ENCODE measurements around the gene IL18BP. TPM values are rescaled to one million over a fixed set of nuclear protein-coding genes. Genes with fewer than 3 reads are reported as not detected.
A peak's percentile ranks its signal among the peaks of the same experiment; 100 is the strongest.

Gene IL18BP
- total and polyA plus RNA-seq, 2 of the 13 experiments (the other 11 are each of a cell fraction or from before 2014, with no cell fraction given): 4.1 to 12.8 TPM

GRCh38 chr11:72002841-72003775 lies 4.4 kb downstream of the IL18BP start:
- Histone ChIP-seq H4K20me1 (ENCODE audit: insufficient read depth, low read length) (no peaks in the 10 kb centered on the region), H2AFZ (ENCODE audit: low read length) (no peak overlapping the region), H3K36me3 (replicated peaks in 1 of 2; ENCODE audit: control insufficient read depth in 1 of 2, insufficient read depth in 2 of 2, low read length in 2 of 2) (peaks cover 41 to 81% of the 10 kb centered on the region in 2 experiments), H3K4me3 (replicated peaks in 1 of 3; ENCODE audit: insufficient read depth in 1 of 3, low read depth in 2 of 3, low read length in 3 of 3) (no peak overlapping the region), H3K9me3 (ENCODE audit: low read length) (no peaks in the 10 kb centered on the region), H3K27ac (ENCODE audit: extremely low read length, insufficient read depth, low read length) (no peak overlapping the region), H3K9ac (ENCODE audit: insufficient read depth, low read depth, low read length) (no peak overlapping the region), H3K79me2 (ENCODE audit: insufficient read depth, low read length) (no peaks in the 10 kb centered on the region), H3K4me1 (ENCODE audit: insufficient read depth, low read length) (no peaks in the 10 kb centered on the region), H3K4me2 (ENCODE audit: low read depth, low read length) (no peak overlapping the region), H3K27me3 (ENCODE audit: control insufficient read depth in 1 of 2, insufficient read depth in 2 of 2, low read length in 2 of 2) (no peaks in the 10 kb centered on the region)
- TSS peak; percentile 48 for BruUV-seq (replicated peaks)
- CTCF ChIA-PET (ENCODE audit: low intra/inter-chr PET ratio, low total read pairs): no interaction called here
- FAIRE-seq: no peak
- TF ChIP-seq ZNF629 (CRISPR knock-in tag; conservative IDR thresholded peaks at IDR 0.05): no peak
- no peak for TF ChIP-seq AHDC1 (CRISPR knock-in tag; IDR thresholded peaks at IDR 0.05; ENCODE audit: borderline replicate concordance)
- no peak for TF ChIP-seq ZNF619 (CRISPR knock-in tag; IDR thresholded peaks at IDR 0.05)
- no peak for TF ChIP-seq ZNF512B (CRISPR knock-in tag; IDR thresholded peaks at IDR 0.05; ENCODE audit: borderline replicate concordance)
- TF ChIP-seq RBM22 (optimal IDR thresholded peaks at IDR 0.05; ENCODE audit: low read length): peak; percentile 84
- TF ChIP-seq CCAR2 (optimal IDR thresholded peaks at IDR 0.05; ENCODE audit: low read depth, low read length): no peak
- no peak for TF ChIP-seq HNRNPL (IDR thresholded peaks at IDR 0.05; ENCODE audit: low read depth, low read length)
- 0 out of 4 replicates have a peak, but pooled peaks of 1 of the 2 experiments have one; percentile 26 for TF ChIP-seq POLR2A (IDR thresholded peaks at IDR 0.05; ENCODE audit: insufficient read depth in 1 of 2, low read depth in 2 of 2, low read length in 2 of 2)
- TF ChIP-seq RARA (CRISPR knock-in tag; IDR thresholded peaks at IDR 0.05): no peak
- TF ChIP-seq, protein P1, sequence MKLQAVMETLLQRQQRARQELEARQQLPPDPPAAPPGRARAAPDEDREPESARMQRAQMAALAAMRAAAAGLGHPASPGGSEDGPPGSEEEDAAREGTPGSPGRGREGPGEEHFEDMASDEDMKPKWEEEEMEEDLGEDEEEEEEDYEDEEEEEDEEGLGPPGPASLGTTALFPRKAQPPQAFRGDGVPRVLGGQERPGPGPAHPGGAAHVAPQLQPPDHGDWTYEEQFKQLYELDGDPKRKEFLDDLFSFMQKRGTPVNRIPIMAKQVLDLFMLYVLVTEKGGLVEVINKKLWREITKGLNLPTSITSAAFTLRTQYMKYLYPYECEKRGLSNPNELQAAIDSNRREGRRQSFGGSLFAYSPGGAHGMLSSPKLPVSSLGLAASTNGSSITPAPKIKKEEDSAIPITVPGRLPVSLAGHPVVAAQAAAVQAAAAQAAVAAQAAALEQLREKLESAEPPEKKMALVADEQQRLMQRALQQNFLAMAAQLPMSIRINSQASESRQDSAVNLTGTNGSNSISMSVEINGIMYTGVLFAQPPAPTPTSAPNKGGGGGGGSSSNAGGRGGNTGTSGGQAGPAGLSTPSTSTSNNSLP (IDR thresholded peaks at IDR 0.05; ENCODE audit: low read depth, low read length): no peak
- in situ Hi-C loops (cut with HindIII; ENCODE audit: extremely low pct_ligation_motif_present, low pct_unique_long_range_greater_than_20kb): no loop called here
- intact Hi-C loops (cut with micrococcal nuclease; ENCODE audit: unreplicated experiment): no loop called here
- WGBS (ENCODE audit: low lambda C conversion rate): 96% methylated on average over 10 of the region's 12 CpGs
- POLR2A ChIA-PET: interaction anchor here (0.7 to 1.3 kb wide), 3 partner anchors 13 to 59 kb away, joined by 3 read pairs; no protein-coding TSS in a partner anchor
- no peak for ATAC-seq
- no peak for DNase-seq (ENCODE audit: low spot score)
